Liver (tissue), 9 donors: ENCODE data around the gene ZNF213. TPM values are rescaled to one million over a fixed set of nuclear protein-coding genes. Genes with fewer than 3 reads are reported as not detected.

ENCODE experiments used
- DNase-seq: peaks from one replicate; pipeline ENCODE4 v3.0.0-alpha.2; 2017; ENCODE audit warnings: low spot score
- H3K27ac ChIP-seq, 2 donors: one replicate each; pipeline ENCODE4 v1.7.0; 2013; ENCODE audit warnings: inconsistent platforms in 2 of 2, low read length in 2 of 2, control low read depth in 1 of 2, low read depth in 1 of 2, mild to moderate bottlenecking in 1 of 2
- H3K27me3 ChIP-seq, 4 donors: one replicate each; pipeline versions ENCODE4 v1.6.1 to v1.7.0; 2013; ENCODE audit warnings: low read length in 3 of 4, inconsistent platforms in 1 of 4, mild to moderate bottlenecking in 1 of 4, moderate library complexity in 1 of 4; ENCODE audit not compliant: control insufficient read depth in 4 of 4, insufficient read depth in 4 of 4
- H3K36me3 ChIP-seq, 4 donors: one replicate each; pipeline versions ENCODE4 v1.6.1 to v1.7.0; 2013; ENCODE audit warnings: low read length in 3 of 4, mild to moderate bottlenecking in 3 of 4, low read depth in 1 of 4, moderate library complexity in 1 of 4; ENCODE audit not compliant: control insufficient read depth in 4 of 4, insufficient read depth in 3 of 4
- H3K4me1 ChIP-seq, 4 donors: one replicate each; pipeline versions ENCODE4 v1.6.1 to v1.7.0; 2013; ENCODE audit warnings: low read length in 3 of 4, mild to moderate bottlenecking in 3 of 4, moderate library complexity in 1 of 4; ENCODE audit not compliant: control insufficient read depth in 4 of 4, insufficient read depth in 4 of 4
- H3K4me3 ChIP-seq, 3 donors: one replicate each; pipeline versions ENCODE4 v1.6.1 to v1.7.0; 2013; ENCODE audit warnings: low read length in 3 of 3, control low read depth in 1 of 3, low read depth in 1 of 3, mild to moderate bottlenecking in 1 of 3
- H3K9ac ChIP-seq, 2 donors: one replicate each; pipeline ENCODE4 v1.7.0; 2013; ENCODE audit warnings: low read length in 2 of 2, mild to moderate bottlenecking in 2 of 2, moderate library complexity in 2 of 2, control low read depth in 1 of 2, low read depth in 1 of 2
- H3K9me3 ChIP-seq, 4 donors: one replicate each; pipeline versions ENCODE4 v1.6.1 to v1.7.0; 2013; ENCODE audit warnings: low read length in 3 of 4; ENCODE audit not compliant: control insufficient read depth in 4 of 4
- EGR1 ChIP-seq, 2 donors: IDR thresholded peaks; 2 replicates each; pipeline ENCODE4 v1.6.1; 2016 to 2018; ENCODE audit warnings: antibody characterized with exemption in 2 of 2, low read depth in 2 of 2
- FOXA1 ChIP-seq: IDR thresholded peaks from 2 replicates; pipeline ENCODE4 v1.6.1; 2016; ENCODE audit warnings: antibody characterized with exemption
- FOXA2 ChIP-seq: IDR thresholded peaks from 2 replicates; pipeline ENCODE4 v1.6.1; 2016; ENCODE audit warnings: antibody characterized with exemption
- GABPA ChIP-seq, 2 donors: IDR thresholded peaks in 1 of 2; conservative IDR thresholded peaks in 1 of 2; 2 replicates each; pipeline ENCODE4 v1.6.1; 2016; ENCODE audit warnings: antibody characterized with exemption in 2 of 2, mild to moderate bottlenecking in 1 of 2, moderate library complexity in 1 of 2
- HNF4A ChIP-seq, 2 donors: conservative IDR thresholded peaks; 2 replicates each; pipeline ENCODE4 v1.6.1; 2016; ENCODE audit warnings: antibody characterized with exemption in 2 of 2, mild to moderate bottlenecking in 2 of 2
- HNF4G ChIP-seq: IDR thresholded peaks from 2 replicates; pipeline ENCODE4 v1.6.1; 2016; ENCODE audit warnings: antibody characterized with exemption
- JUND ChIP-seq, 2 donors: IDR thresholded peaks; 2 replicates each; pipeline ENCODE4 v1.6.1; 2016; ENCODE audit warnings: antibody characterized with exemption in 2 of 2
- NR2F2 ChIP-seq: IDR thresholded peaks from 2 replicates; pipeline ENCODE4 v1.6.1; 2016; ENCODE audit warnings: antibody characterized with exemption
- RAD21 ChIP-seq, 2 donors: IDR thresholded peaks; 2 replicates each; pipeline ENCODE4 v1.6.1; 2016; ENCODE audit warnings: antibody characterized with exemption in 2 of 2, mild to moderate bottlenecking in 2 of 2
- RXRA ChIP-seq, 2 donors: IDR thresholded peaks; 2 replicates each; pipeline ENCODE4 v1.6.1; 2017 to 2018; ENCODE audit warnings: antibody characterized with exemption in 2 of 2, mild to moderate bottlenecking in 1 of 2
- SP1 ChIP-seq: IDR thresholded peaks from 2 replicates; pipeline ENCODE4 v1.6.1; 2018; ENCODE audit warnings: antibody characterized with exemption, mild to moderate bottlenecking
- TAF1 ChIP-seq: conservative IDR thresholded peaks from 2 replicates; pipeline ENCODE4 v1.6.1; 2016; ENCODE audit warnings: antibody characterized with exemption, mild to moderate bottlenecking
- YY1 ChIP-seq: IDR thresholded peaks from 2 replicates; pipeline ENCODE4 v1.6.1; 2016; ENCODE audit warnings: antibody characterized with exemption, mild to moderate bottlenecking
- WGBS: extraction: QIAGEN DNeasy Blood & Tissue Kit; methylation state at CpG from one replicate; pipeline ENCODE4 v1.1.7; 2013; 5-methylcytosine and 5-hydroxymethylcytosine counted together
- polyA plus RNA-seq, 2 donors: library from polyadenylated mRNA; stranded (reverse) in 1 of 2; unstranded in 1 of 2; fragments of 200-250 nt in 1 of 2; fragments of >200 nt in 1 of 2; fragmentation: Nextera tagmentation in 1 of 2; extraction: Ambion mirVana in 1 of 2; gene quantifications; one replicate each; pipeline versions ENCODE4 v1.2.1 to v1.2.3, GENCODE V29; 2013 to 2015
- total RNA-seq, 2 donors: library from RNA; depleted of rRNA; stranded (reverse); fragments of >200 nt; gene quantifications; one replicate each; pipeline ENCODE4 v1.2.3, GENCODE V29; 2014
- TF ChIP-seq, protein P1 (sequence below): IDR thresholded peaks from 2 replicates; pipeline ENCODE4 v1.6.1; 2016; ENCODE audit warnings: antibody characterized with exemption
- TF ChIP-seq, protein P2 (sequence below): fragments of 150-350 bp; IDR thresholded peaks from 2 replicates; pipeline ENCODE4 v1.5.1; 2017; ENCODE audit warnings: improper control_type of control experiment, low read depth, low read length; ENCODE audit not compliant: missing input control
- TF ChIP-seq, protein P3 (sequence below): IDR thresholded peaks from 2 replicates; pipeline ENCODE4 v1.6.1; 2016; ENCODE audit warnings: antibody characterized with exemption
- TF ChIP-seq, protein P4 (sequence below): IDR thresholded peaks from 2 replicates; pipeline ENCODE4 v1.6.1; 2016; ENCODE audit warnings: antibody characterized with exemption, mild to moderate bottlenecking
- TF ChIP-seq, protein P5 (sequence below): IDR thresholded peaks from 2 replicates; pipeline ENCODE4 v1.6.1; 2016; ENCODE audit warnings: antibody characterized with exemption
- donor health status: healthy.
- donor health status: healthy.
- donor health status: healthy.
- donor health status: healthy.
- donor health status: healthy.

ZNF213 gene
- total and polyA plus RNA-seq, 4 donors: 0.56 to 4.5 (median 1.7) TPM

DNA sequence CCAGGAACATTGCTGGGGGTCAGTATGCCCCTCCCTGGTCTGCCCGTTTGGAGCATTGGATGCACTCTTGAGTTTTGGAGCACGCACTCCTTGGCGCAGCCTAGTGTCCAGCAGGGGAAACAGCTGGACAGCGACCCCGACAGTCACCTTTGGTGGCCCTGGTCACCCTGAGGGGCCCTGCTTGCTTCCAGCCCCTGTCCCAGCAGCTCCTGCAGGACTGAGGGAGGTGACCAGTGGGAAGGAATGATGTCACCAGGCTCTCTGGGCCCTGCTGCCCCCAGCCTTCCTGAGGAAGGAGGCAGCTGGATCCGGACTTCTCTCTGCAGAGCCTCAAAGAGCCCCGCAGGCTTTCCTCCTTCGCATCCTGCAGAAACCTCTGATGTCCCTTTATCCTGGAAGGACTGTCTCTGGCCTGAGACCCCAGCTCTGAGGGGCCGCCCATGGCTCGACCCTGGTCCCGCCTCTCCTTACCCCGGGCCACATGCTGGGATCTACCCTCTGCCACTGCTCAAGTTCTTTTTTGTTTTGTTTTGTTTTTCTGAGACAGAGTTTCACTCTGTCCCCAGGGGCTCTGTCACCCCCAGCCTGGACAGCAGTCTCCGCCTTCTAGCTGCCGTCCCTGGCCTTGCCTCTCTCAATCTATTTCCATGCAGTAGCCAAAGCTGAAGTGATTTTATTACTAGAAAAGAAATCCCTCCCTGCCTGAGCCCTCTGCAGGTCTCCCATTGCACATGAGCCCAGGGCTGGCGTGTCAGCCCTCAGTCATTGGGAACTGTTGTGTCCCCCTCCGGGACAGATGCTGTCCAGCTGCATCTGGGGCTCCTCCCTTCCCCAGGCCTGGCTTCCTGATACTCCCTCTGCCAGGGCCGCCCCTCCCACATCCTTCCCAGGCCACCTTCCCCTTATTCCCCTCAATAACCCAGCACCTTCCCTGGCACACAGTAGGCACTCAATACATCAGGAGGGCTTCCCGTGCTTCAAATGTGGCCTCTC, 47.3 kb upstream of the ZNF213 start:
- Histone ChIP-seq H3K36me3 (no peaks in the 10 kb centered on the region), H3K9me3 (no peaks in the 10 kb centered on the region), H3K27ac (peak overlapping the region; percentile 48 to 63), H3K4me1 (peaks cover 0 to 10% (median 0%) of the 10 kb centered on the region in 4 donors), H3K27me3 (no peaks in the 10 kb centered on the region), H3K4me3 (no peak overlapping the region), H3K9ac (no peak overlapping the region)
- 69% methylated on average over 18 of the region's 18 CpGs for WGBS
- DNase-seq: no peak
- TF ChIP-seq YY1 (no peak), FOXA2 (no peak), RXRA (IDR thresholded peaks at IDR 0.05) (no peak), GABPA (IDR thresholded peaks at IDR 0.05 in 1 of 2, conservative IDR thresholded peaks at IDR 0.05 in 1 of 2) (no peak), JUND (IDR thresholded peaks at IDR 0.05) (no peak), RAD21 (IDR thresholded peaks at IDR 0.05) (peak in 1 of 2 donors; percentile 59), NR2F2 (peak; percentile 100), HNF4G (no peak), SP1 (peak; percentile 27), TAF1 (no peak), EGR1 (IDR thresholded peaks at IDR 0.05; ENCODE audit: low read depth in 2 of 2) (no peak), FOXA1 (no peak), HNF4A (conservative IDR thresholded peaks at IDR 0.05) (no peak)
- TF ChIP-seq, protein P1, sequence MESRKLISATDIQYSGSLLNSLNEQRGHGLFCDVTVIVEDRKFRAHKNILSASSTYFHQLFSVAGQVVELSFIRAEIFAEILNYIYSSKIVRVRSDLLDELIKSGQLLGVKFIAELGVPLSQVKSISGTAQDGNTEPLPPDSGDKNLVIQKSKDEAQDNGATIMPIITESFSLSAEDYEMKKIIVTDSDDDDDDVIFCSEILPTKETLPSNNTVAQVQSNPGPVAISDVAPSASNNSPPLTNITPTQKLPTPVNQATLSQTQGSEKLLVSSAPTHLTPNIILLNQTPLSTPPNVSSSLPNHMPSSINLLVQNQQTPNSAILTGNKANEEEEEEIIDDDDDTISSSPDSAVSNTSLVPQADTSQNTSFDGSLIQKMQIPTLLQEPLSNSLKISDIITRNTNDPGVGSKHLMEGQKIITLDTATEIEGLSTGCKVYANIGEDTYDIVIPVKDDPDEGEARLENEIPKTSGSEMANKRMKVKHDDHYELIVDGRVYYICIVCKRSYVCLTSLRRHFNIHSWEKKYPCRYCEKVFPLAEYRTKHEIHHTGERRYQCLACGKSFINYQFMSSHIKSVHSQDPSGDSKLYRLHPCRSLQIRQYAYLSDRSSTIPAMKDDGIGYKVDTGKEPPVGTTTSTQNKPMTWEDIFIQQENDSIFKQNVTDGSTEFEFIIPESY: no peak
- TF ChIP-seq, protein P2, sequence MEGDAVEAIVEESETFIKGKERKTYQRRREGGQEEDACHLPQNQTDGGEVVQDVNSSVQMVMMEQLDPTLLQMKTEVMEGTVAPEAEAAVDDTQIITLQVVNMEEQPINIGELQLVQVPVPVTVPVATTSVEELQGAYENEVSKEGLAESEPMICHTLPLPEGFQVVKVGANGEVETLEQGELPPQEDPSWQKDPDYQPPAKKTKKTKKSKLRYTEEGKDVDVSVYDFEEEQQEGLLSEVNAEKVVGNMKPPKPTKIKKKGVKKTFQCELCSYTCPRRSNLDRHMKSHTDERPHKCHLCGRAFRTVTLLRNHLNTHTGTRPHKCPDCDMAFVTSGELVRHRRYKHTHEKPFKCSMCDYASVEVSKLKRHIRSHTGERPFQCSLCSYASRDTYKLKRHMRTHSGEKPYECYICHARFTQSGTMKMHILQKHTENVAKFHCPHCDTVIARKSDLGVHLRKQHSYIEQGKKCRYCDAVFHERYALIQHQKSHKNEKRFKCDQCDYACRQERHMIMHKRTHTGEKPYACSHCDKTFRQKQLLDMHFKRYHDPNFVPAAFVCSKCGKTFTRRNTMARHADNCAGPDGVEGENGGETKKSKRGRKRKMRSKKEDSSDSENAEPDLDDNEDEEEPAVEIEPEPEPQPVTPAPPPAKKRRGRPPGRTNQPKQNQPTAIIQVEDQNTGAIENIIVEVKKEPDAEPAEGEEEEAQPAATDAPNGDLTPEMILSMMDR: peak; percentile 15
- TF ChIP-seq, protein P3, sequence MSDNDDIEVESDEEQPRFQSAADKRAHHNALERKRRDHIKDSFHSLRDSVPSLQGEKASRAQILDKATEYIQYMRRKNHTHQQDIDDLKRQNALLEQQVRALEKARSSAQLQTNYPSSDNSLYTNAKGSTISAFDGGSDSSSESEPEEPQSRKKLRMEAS: no peak
- TF ChIP-seq, protein P4, sequence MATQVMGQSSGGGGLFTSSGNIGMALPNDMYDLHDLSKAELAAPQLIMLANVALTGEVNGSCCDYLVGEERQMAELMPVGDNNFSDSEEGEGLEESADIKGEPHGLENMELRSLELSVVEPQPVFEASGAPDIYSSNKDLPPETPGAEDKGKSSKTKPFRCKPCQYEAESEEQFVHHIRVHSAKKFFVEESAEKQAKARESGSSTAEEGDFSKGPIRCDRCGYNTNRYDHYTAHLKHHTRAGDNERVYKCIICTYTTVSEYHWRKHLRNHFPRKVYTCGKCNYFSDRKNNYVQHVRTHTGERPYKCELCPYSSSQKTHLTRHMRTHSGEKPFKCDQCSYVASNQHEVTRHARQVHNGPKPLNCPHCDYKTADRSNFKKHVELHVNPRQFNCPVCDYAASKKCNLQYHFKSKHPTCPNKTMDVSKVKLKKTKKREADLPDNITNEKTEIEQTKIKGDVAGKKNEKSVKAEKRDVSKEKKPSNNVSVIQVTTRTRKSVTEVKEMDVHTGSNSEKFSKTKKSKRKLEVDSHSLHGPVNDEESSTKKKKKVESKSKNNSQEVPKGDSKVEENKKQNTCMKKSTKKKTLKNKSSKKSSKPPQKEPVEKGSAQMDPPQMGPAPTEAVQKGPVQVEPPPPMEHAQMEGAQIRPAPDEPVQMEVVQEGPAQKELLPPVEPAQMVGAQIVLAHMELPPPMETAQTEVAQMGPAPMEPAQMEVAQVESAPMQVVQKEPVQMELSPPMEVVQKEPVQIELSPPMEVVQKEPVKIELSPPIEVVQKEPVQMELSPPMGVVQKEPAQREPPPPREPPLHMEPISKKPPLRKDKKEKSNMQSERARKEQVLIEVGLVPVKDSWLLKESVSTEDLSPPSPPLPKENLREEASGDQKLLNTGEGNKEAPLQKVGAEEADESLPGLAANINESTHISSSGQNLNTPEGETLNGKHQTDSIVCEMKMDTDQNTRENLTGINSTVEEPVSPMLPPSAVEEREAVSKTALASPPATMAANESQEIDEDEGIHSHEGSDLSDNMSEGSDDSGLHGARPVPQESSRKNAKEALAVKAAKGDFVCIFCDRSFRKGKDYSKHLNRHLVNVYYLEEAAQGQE: peak; percentile 40
- TF ChIP-seq, protein P5, sequence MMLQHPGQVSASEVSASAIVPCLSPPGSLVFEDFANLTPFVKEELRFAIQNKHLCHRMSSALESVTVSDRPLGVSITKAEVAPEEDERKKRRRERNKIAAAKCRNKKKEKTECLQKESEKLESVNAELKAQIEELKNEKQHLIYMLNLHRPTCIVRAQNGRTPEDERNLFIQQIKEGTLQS: no peak
